Activated CD4-positive, alpha-beta T cell treated with anti-CD3 and anti-CD28 coated beads, Interleukin-2, amount 50 U/mL, for 1 hour (primary cell): Measurements from ENCODE around the gene NGEF.

Source experiments
- DNase-seq: peaks from one replicate; pipeline ENCODE4 v3.0.0-alpha.2; 2020

Gene NGEF

DNA sequence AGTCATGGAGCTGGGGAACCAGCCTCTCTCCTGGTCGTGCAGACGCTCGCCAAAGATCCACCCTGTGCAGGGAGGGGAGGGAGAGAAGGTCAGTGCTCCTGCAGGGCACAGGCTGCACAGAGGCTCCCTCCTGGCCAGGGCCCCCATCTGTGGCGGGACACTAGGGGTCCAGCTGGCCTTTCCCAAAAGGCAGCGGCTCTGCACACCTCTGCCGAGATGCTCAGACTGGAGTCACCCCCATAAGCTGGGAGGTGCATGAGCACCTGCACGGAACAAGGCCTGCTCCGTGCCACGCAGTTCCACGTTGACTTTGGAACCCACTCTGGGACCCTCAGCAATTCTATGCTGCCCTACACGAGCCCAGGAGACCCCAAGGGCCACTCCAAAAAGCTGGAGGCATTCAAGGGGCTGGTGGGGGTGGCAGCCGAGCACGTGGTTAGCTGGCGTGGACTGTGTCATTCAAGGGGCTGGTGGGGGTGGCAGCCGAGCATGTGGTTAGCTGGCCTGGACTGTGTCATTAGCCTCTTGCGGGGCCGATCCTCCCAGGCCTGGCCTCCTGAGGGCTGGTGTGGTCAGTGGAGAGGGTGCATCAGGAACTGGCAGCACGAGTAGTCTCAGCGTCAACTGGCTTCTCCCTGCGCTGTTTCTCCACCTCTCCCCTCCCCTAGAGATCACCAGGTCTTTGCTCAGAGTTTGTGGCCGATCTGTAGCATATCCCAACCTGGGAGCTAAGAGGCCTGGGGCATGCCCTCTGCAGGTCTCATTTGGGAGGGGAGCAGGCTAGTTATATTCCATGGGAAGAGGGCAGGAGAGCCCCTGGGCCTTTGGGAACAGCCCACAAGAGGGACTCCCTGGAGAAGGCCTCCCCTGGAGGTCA is 133.2 kb downstream of the NGEF start:
- DNase-seq = no peak

- DNase-seq = no peak
Measured at GRCh38 chr2:232878855-232879617, 134.0 kb downstream of the NGEF start.

DNA sequence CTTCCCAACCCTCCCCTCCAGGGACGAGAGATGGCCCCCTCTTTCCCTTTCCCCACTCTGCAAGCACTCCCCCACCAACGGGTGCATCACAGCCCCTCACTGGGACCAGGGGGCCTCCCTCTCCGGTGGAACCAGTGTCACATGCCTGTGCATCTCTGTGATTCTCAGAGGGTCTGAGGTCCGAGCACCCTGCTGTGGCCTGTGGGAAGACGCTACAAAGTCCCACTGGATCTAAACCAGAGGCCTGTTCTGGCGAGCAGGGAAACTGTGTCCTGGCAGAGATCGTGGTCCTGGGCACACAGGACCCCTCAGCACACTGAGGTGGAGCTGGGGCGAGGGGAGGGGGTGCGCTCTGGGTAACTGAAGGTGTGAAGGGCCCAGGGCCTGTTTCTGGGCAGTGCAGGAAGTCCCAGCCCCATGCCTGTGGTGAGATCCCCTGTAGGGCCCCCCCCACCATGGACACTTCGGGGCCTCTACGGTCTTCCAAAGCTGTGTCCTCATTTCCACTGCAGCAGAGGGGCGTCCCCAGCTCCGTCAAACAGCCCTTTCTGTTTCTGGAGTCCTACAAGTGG is 135.0 kb downstream of the NGEF start:
- DNase-seq = no peak

- no peak for DNase-seq
Measured at GRCh38 chr2:232876978-232877441, 136.0 kb downstream of the NGEF start.

- no peak for DNase-seq
Measured at GRCh38 chr2:232876161-232876977, 136.7 kb downstream of the NGEF start.

GRCh38 chr2:232875256-232876121 is 137.6 kb downstream of the NGEF start:
- DNase-seq = no peak

GRCh38 chr2:232874677-232875223 is 138.3 kb downstream of the NGEF start:
- DNase-seq = no peak

GRCh38 chr2:232873909-232874641 is 139.0 kb downstream of the NGEF start:
- DNase-seq = no peak

- no peak for DNase-seq
Measured at GRCh38 chr2:232873292-232873908, 139.7 kb downstream of the NGEF start.

DNA sequence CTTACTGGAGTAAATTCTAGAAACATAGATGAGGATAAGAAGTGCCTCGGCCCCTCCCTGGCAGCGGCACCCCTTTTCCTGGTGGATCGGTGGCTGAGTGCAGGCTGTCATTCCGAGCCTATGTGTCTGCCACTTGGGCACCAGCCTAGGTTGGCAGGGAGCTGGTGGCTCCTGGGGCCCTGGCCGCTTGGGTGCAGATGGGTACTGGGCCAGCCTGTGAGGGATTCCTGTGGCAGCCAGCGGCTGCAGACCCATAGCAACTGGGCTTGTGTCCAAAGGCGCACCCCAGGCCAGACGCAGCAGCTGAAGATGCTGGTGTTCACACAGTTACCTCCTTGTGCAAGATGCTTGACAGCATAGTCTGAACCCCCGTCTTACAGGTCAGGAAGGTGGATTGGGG is 140.2 kb downstream of the NGEF start:
- DNase-seq = no peak

- DNase-seq = no peak
Measured at GRCh38 chr2:232871835-232872736, 141.0 kb downstream of the NGEF start.

DNA sequence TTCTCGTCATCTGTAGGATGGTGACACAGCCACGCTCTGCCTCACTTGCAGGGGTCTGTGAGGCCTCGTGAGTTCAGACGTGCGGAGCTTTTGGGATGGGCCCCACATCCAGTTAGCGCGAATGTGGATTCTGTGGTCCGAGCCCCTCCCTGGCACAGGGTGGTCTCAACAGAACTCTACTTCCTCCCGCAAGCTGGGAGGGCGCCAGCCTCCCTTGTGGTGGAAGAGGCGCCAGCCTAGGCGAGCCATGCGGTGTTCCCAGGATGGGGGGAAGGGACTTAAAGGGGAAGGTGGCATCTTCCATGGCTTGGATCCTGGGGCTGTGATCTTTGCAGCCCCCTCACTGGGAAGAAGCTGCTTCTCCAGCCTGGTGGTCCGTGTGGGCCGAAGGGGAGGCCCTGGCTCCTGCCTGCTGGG is 141.6 kb downstream of the NGEF start:
- no peak for DNase-seq

GRCh38 chr2:232870766-232871371 is 142.2 kb downstream of the NGEF start:
- DNase-seq = no peak

DNA sequence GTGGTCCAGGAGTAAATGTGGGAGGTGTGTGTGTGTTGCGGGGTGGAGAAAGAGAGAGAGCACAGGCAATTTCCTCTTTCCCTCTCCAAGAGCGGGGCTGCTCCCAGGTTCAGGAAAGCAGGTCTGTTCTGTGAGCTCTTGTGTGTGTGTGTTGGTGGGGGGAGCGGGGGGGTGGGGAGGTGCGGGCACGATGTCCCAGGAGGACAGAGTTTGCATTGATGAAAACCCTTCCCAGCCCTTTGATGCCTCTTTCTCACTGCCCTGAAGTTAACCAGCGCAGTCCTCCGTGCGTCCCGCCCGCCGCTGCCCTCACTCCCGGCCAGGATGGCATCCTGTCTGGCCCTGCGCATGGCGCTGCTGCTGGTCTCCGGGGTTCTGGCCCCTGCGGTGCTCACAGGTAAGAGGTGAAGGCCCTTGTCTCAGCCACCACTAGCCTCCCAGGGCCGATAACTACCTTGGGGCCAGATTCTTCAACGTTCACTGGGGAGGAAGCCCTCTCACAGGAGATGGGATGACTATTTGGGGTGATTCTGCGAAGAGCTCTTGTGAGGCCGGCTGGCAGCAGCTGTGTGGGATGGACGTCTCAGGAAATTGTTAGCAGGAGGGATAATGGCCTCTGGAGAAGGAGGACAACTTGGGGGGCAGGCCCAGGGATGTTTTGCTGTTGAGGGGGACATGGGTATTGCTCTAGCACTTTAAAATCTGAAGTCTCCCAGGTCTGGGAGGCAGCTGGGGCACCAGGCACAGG is 142.9 kb downstream of the NGEF start, which contains the start of gene SNORC:
SNORC (plus strand) TSS at position 247 of the 748 bp plus-strand sequence; CDS start at position 325, 78 bp downstream.
- DNase-seq = no peak

GRCh38 chr2:232869138-232870017 is 143.7 kb downstream of the NGEF start:
- no peak for DNase-seq

DNA sequence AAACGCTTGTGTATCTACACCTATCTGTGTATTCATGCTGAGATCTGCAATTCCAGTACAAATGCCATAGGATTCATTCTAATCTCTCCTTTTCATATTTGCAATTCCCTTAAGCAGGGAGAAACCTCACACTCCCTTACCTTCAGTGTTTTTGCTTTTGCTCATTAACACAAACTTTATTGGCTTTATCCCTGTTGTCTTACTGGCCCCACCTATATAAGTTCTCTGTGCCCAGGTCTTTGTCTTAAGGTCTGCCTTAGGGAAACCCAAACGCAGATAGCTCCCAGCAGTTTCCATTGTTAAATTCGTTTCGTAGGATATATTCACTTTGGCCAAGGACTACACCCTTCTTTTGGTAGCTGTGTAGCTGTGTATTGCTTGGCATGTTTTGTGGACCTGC is 147.0 kb downstream of the NGEF start:
- no peak for DNase-seq

GRCh38 chr2:232865165-232865564 is 147.9 kb downstream of the NGEF start:
- no peak for DNase-seq
